COLO829 (cell line): Measurements from ENCODE around the gene ETS1.
A peak's percentile ranks its signal among the peaks of the same experiment; 100 is the strongest.

ENCODE experiments used
- DNase-seq: peaks from one replicate; pipeline ENCODE4 v3.0.0; 2012; ENCODE audit warnings: low spot score

Gene ETS1

GRCh38 chr11:128594226-128594625 lies 6.9 kb upstream of the ETS1 start:
- DNase-seq = no peak

- no peak for DNase-seq
These were observed 5.9 kb upstream of the ETS1 start for GRCh38 chr11:128593281-128593680.

GRCh38 chr11:128592454-128592853 lies 5.1 kb upstream of the ETS1 start:
- DNase-seq = no peak

GRCh38 chr11:128590587-128590986 lies 3.2 kb upstream of the ETS1 start:
- DNase-seq = no peak

GRCh38 chr11:128589998-128590397 lies 2.6 kb upstream of the ETS1 start:
- no peak for DNase-seq

- no peak for DNase-seq
These were observed 735 bp upstream of the ETS1 start for GRCh38 chr11:128588093-128588492.

GRCh38 chr11:128586689-128587088 lies 669 bp downstream of the ETS1 start:
- no peak for DNase-seq

GRCh38 chr11:128585498-128586238 lies 1.7 kb downstream of the ETS1 start:
- DNase-seq = no peak

- no peak for DNase-seq
These were observed 3.1 kb downstream of the ETS1 start for GRCh38 chr11:128584253-128584652.

GRCh38 chr11:128582496-128583366 lies 4.6 kb downstream of the ETS1 start:
- peak; percentile 84 for DNase-seq

GRCh38 chr11:128581561-128582272 lies 5.6 kb downstream of the ETS1 start:
- DNase-seq = no peak

- peak; percentile 18 for DNase-seq
These were observed 6.7 kb downstream of the ETS1 start for GRCh38 chr11:128580612-128581011.

GRCh38 chr11:128579798-128580504 lies 7.4 kb downstream of the ETS1 start:
- DNase-seq = no peak

GRCh38 chr11:128576555-128576954 lies 10.8 kb downstream of the ETS1 start:
- no peak for DNase-seq

GRCh38 chr11:128575961-128576350 lies 11.4 kb downstream of the ETS1 start:
- no peak for DNase-seq

- DNase-seq = no peak
These were observed 12.0 kb downstream of the ETS1 start for GRCh38 chr11:128575174-128575960.

GRCh38 chr11:128574576-128575011 lies 12.8 kb downstream of the ETS1 start:
- DNase-seq = peak; percentile 13

- no peak for DNase-seq
These were observed 13.7 kb downstream of the ETS1 start for GRCh38 chr11:128573638-128574037.

- DNase-seq = no peak
These were observed 14.4 kb downstream of the ETS1 start for GRCh38 chr11:128572965-128573364.

- DNase-seq = no peak
These were observed 16.7 kb downstream of the ETS1 start for GRCh38 chr11:128570632-128571031.

GRCh38 chr11:128569291-128569690 lies 18.1 kb downstream of the ETS1 start:
- DNase-seq = peak; percentile 12
